ACC112 (cell line): Measurements from ENCODE around the gene MRPL46.

Experiments
- H2AFZ ChIP-seq: fragments of 200-600 bp; sonication (generic); one replicate; pipeline ENCODE4 v1.6.0; 2017; ENCODE audit warnings: antibody characterized with exemption, low read length; ENCODE audit not compliant: unreplicated experiment
- H3K27ac ChIP-seq: fragments of 200-600 bp; sonication (generic); 2 replicates; pipeline ENCODE4 v1.5.1; 2014; ENCODE audit warnings: low read depth, mild to moderate bottlenecking, antibody characterized with exemption, low read length, moderate library complexity
- H3K27me3 ChIP-seq: fragments of 200-600 bp; sonication (generic); 2 replicates; pipeline ENCODE4 v1.6.1; 2014; ENCODE audit warnings: mild to moderate bottlenecking, antibody characterized with exemption, low read length, moderate library complexity, mixed read lengths; ENCODE audit not compliant: insufficient read depth
- H3K36me3 ChIP-seq: fragments of 200-600 bp; sonication (generic); 2 replicates; pipeline ENCODE4 v1.6.1; 2016; ENCODE audit warnings: mild to moderate bottlenecking, antibody characterized with exemption, low read length, moderate library complexity, mixed read lengths; ENCODE audit not compliant: insufficient read depth
- H3K4me1 ChIP-seq: fragments of 200-600 bp; sonication (generic); one replicate; pipeline ENCODE4 v1.6.1; 2016; ENCODE audit warnings: low read length, mixed read lengths; ENCODE audit not compliant: insufficient read depth, unreplicated experiment, control insufficient read depth
- H3K4me3 ChIP-seq: fragments of 200-600 bp; sonication (generic); 2 replicates; pipeline ENCODE4 v1.5.1; 2014; ENCODE audit warnings: mild to moderate bottlenecking, low read depth, low read length
- H3K79me2 ChIP-seq: fragments of 200-600 bp; sonication (generic); one replicate; pipeline ENCODE4 v1.6.0; 2016; ENCODE audit warnings: low read length; ENCODE audit not compliant: control insufficient read depth, unreplicated experiment, insufficient read depth

Gene MRPL46

DNA sequence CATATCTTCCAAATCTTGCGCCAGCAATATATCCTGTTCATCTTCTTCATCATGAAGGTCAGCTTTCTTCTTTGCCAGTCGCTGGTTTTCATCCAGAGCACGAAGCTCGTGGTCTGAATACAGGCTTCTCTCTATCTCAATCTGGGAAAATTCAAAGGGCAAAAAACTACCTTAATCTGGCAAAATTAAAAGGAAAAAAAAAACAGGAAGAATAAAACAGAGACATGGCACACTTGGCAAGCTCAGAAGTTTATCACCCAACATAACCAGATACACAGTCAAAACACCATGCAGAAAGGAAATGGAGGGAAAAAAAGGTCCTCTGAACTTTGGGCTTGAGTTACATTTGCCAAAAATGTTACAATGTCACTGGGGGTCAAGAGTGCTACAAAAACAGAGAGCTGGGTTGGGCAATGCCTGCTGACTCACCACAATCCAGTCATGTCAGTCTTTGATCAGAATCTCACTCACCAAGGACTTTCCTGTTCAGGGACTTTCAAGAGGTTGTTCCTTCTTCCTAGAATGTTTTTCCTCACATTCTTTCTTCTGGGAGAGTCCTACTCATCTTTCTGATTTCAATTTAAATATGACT lies 1.5 kb downstream of the MRPL46 start:
- no peaks in the 10 kb centered on the region for H3K27me3 ChIP-seq
- H2AFZ ChIP-seq, result no peak overlapping the region
- H3K4me3 ChIP-seq, result peak overlapping the region; percentile 98
- peaks cover 24% of the 10 kb centered on the region for H3K36me3 ChIP-seq
- peak overlapping the region; percentile 86 for H3K27ac ChIP-seq
- peaks cover 29% of the 10 kb centered on the region for H3K4me1 ChIP-seq
- peaks cover 52% of the 10 kb centered on the region for H3K79me2 ChIP-seq

DNA sequence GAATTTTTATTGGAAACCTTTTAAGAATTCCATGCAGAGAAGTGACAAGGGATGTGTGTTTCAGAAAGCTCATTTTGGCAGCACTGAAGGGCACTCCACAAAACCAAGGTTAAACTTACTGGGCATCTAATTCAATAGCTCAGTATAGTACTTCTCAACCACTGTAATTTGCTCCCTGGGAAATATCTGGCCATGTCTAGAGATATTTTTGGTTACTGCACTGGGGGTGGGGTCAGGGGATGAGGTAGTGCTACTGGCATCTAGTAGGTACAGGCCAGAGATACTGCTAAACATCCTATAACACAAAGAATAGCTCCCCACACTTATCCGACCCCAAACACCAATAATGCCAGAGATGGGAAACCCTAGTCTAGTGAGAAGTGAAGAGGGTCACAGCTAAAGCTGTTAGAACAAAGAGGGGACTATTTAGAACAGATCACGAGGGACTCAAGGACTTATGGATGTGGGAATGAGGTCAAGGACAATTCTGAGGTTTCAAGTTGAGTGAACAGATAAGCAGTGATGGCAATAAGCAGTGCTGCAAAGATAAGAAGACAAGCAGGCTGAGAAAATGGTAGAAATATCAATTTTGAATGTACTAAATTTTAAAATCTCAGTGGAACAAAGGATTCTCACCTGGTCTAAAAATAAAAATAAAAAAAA lies 3.2 kb downstream of the MRPL46 start:
- H3K27me3 ChIP-seq, result no peaks in the 10 kb centered on the region
- H3K27ac ChIP-seq, result no peak overlapping the region
- peaks cover 35% of the 10 kb centered on the region for H3K79me2 ChIP-seq
- peaks cover 29% of the 10 kb centered on the region for H3K4me1 ChIP-seq
- no peak overlapping the region for H3K4me3 ChIP-seq
- no peak overlapping the region for H2AFZ ChIP-seq
- H3K36me3 ChIP-seq, result peaks cover 27% of the 10 kb centered on the region

DNA sequence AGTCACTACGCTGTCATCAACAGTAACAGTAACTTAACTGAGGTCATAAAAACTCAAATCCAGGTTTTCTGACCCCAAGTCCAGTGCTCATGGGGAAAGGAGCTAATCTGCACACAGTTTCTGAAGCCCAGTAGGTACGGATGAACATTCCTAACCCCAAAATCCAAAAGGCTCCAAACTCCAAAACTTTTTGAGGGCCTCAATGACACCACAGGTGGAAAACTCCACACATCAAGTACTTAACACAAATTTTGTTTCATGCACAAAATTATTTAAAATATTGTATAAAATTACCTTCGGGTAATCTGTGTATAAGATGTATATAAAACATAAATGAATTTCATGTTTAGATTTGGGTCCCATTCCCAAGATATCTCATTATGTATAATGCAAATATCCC lies 10.5 kb downstream of the MRPL46 start:
- H3K27me3 ChIP-seq, result no peaks in the 10 kb centered on the region
- peaks cover 12% of the 10 kb centered on the region; the same call in 1 of the 2 replicates for H3K36me3 ChIP-seq
- H3K4me3 ChIP-seq, result no peak overlapping the region
- no peak overlapping the region for H3K27ac ChIP-seq
- H2AFZ ChIP-seq, result no peak overlapping the region
- H3K4me1 ChIP-seq, result peaks cover 9% of the 10 kb centered on the region
- no peaks in the 10 kb centered on the region for H3K79me2 ChIP-seq

- H3K27me3 ChIP-seq, result no peaks in the 10 kb centered on the region
- no peaks in the 10 kb centered on the region for H3K79me2 ChIP-seq
- H3K27ac ChIP-seq, result no peak overlapping the region
- H3K4me3 ChIP-seq, result no peak overlapping the region
- H3K4me1 ChIP-seq, result peaks cover 9% of the 10 kb centered on the region
- H3K36me3 ChIP-seq, result peaks cover 3% of the 10 kb centered on the region; the same call in 1 of the 2 replicates
- H2AFZ ChIP-seq, result no peak overlapping the region
Measured at GRCh38 chr15:88454867-88455810, 12.0 kb downstream of the MRPL46 start.

DNA sequence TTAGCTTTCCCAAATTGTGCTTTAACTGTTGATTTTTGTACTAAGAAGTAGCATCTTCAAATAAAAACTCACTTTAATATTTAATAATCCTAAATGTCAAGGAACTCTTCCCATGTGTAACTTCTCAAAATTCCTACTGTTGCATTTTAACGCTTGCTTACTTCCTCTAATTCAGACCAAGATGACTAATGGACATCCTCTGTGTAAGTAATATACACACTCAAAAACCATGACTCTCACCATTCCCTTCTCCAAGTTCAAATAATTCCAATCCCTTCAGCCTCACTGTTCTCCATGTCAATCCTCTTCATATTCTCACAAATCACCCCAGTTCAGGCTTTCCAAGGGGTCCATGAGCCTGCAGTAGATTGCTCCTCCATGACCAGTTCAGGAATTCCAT lies 13.0 kb downstream of the MRPL46 start:
- Histone ChIP-seq H3K27me3 (no peaks in the 10 kb centered on the region), H3K27ac (no peak overlapping the region), H3K79me2 (no peaks in the 10 kb centered on the region), H3K4me3 (no peak overlapping the region), H3K4me1 (peaks cover 9% of the 10 kb centered on the region), H3K36me3 (no peaks in the 10 kb centered on the region), H2AFZ (no peak overlapping the region)

DNA sequence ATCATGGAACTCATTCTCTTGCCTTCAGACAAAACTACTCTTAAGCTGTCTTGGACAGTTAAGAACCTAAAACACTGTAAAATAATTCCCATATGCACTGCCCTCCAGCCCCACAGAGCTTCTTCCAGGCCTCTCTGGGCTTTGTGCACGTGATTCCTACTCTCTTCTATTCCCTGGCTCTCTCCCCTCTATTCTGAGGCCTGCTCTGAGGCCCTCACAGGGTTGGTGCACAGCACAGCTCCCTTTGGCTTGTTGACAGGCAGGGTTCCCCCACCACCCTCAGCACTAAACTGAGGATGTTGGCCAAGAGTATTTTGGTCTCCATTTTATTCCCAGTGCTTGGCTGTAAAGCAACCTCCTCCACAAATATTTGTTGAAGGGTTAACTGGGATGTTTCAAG lies 13.5 kb downstream of the MRPL46 start:
- Histone ChIP-seq H3K27ac (no peak overlapping the region), H3K36me3 (no peaks in the 10 kb centered on the region), H2AFZ (no peak overlapping the region), H3K4me3 (no peak overlapping the region), H3K79me2 (no peaks in the 10 kb centered on the region), H3K4me1 (peaks cover 9% of the 10 kb centered on the region), H3K27me3 (no peaks in the 10 kb centered on the region)

- Histone ChIP-seq H3K4me3 (no peak overlapping the region), H3K36me3 (no peaks in the 10 kb centered on the region), H3K4me1 (peaks cover 9% of the 10 kb centered on the region), H3K79me2 (no peaks in the 10 kb centered on the region), H3K27ac (no peak overlapping the region), H2AFZ (no peak overlapping the region), H3K27me3 (peaks cover 10% of the 10 kb centered on the region)
Measured at GRCh38 chr15:88450125-88450798, 16.9 kb downstream of the MRPL46 start.

DNA sequence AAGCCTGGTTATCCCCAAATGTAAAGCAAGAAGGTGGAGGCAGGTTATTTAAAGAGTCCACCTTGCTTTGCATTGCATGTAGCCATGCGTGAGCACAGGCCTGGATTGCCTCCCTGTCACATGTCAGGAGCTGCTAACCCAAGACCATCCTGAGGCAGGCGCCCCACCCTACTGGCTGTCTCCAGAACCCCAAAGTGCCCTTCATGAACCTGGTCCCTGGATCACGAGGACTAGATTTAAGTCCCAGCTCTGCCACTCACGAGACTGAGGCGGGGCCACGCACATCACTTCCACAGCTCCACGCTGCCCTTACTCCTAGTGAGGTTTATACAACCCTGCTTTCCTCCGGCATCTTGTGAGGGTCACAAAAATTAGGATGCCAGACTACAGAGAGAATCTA lies 17.6 kb downstream of the MRPL46 start:
- peaks cover 5% of the 10 kb centered on the region for H3K4me1 ChIP-seq
- H3K36me3 ChIP-seq, result no peaks in the 10 kb centered on the region
- H3K27ac ChIP-seq, result no peak overlapping the region
- H3K79me2 ChIP-seq, result no peaks in the 10 kb centered on the region
- no peak overlapping the region for H3K4me3 ChIP-seq
- H3K27me3 ChIP-seq, result peaks cover 10% of the 10 kb centered on the region
- H2AFZ ChIP-seq, result no peak overlapping the region

DNA sequence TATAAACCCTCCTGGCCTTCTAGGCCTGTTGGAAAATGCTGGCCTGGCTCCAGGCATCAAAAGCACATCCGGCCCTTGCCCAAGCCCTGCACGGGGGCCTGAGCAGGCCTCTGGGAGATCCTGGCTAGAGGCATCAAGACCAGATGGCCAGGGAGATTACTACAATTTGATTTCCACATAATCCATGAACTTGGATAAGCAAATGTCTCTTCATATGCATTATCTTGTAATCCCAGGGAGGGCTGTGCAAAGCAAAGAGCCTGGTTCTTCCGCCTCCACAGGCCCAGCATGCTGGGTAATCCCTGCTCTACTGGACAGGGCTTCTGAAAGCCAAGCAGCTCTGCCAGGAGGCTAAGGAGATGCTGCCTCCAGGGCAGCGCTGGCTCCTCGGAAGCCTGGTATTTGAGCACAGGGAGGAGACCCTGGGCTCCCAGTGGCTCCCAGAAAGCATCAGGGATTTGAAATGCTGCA lies 18.2 kb downstream of the MRPL46 start:
- no peaks in the 10 kb centered on the region for H3K79me2 ChIP-seq
- peaks cover 14% of the 10 kb centered on the region for H3K27me3 ChIP-seq
- no peak overlapping the region for H3K4me3 ChIP-seq
- no peaks in the 10 kb centered on the region for H3K36me3 ChIP-seq
- H3K4me1 ChIP-seq, result no peaks in the 10 kb centered on the region
- H2AFZ ChIP-seq, result no peak overlapping the region
- H3K27ac ChIP-seq, result no peak overlapping the region

- H3K4me1 ChIP-seq, result no peaks in the 10 kb centered on the region
- no peaks in the 10 kb centered on the region for H3K79me2 ChIP-seq
- no peaks in the 10 kb centered on the region for H3K36me3 ChIP-seq
- H3K4me3 ChIP-seq, result no peak overlapping the region
- peaks cover 21% of the 10 kb centered on the region for H3K27me3 ChIP-seq
- H2AFZ ChIP-seq, result no peak overlapping the region
- no peak overlapping the region for H3K27ac ChIP-seq
Measured at GRCh38 chr15:88447741-88448140, 19.4 kb downstream of the MRPL46 start.
